GM19240 (cell line): ENCODE measurements around the gene NEUROD2.

Experiments
- DNase-seq: peaks from one replicate; pipeline ENCODE4 v3.0.0; 2011; ENCODE audit warnings: low spot score; ENCODE audit not compliant: insufficient read length

Gene NEUROD2

DNA sequence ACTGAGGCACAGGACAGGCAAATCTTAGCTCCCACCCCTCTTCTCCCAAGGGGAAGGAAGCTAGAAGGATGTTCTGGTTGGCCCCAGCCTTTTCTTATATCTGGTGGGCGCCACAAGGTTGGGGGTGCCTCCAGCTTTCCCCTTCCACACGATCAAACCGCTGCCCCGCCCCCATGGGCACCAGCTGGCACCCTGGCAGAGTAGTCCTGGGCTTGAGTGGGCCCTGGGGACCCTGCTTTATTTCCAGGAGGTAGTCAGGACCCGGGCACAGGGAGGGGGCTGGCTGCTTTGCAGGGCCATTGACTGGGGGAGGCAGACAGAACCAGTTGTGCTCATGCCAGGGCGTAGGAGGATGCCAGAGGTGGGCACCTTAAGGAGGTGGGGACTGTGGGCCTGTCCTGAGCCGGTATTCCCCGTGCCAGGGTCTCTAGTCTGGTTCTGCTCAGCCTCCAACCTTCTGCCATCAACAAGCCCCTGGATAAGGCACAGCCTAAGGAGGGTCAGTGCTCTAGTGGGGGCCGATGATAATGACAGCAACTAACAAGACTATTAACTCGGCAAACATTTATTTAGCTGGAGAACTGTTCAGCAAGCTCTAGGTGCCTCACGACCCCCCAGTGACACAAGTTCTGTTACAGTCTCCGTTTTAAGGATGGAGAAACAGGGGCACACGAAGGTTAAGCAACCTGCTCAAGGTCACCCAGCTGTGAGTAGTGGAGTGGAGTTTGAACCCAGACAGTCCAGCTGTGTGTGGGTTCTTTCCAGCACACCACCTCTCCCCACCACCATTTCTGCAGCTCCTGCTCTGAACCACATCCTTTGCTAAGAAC is 11.5 kb upstream of the NEUROD2 start:
- DNase-seq, result no peak

DNA sequence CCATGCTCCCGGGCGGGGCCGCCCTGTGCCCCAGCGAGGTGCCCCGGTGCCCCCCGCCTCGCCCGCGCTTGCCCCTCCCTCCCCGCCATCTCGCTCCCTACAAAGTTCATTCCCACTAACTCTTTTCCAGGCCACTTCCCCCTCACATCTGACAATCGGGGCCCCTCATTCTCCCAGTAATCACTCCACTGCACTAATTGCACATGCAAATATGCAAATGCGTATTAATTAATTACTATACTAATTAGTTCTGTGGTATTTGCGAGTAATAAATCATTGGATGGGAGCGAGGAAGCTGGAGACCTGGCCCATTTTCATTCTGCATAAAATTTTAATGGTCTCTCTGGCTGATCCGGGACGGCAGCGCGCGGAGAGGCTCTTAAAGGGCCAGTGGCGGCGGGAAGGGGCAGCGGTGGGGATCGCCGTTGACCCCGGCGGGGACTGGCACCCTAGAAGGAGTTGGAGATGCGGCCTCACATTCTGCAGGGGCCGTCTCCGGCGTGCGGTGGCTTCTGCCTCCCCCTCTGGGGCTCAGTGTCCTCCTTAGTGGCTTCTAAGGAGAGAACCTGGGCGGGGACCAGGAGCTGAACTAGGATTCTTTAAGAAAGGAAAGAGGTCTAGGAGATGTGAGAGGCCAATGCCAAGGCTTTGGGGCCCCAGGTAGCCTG is 10.7 kb upstream of the NEUROD2 start:
- DNase-seq, result no peak

GRCh38 chr17:39617446-39618245 is 9.9 kb upstream of the NEUROD2 start:
- no peak for DNase-seq

- DNase-seq, result no peak
These were observed 9.4 kb upstream of the NEUROD2 start for GRCh38 chr17:39617100-39617445.

GRCh38 chr17:39615434-39615833 is 7.7 kb upstream of the NEUROD2 start:
- DNase-seq, result no peak

DNA sequence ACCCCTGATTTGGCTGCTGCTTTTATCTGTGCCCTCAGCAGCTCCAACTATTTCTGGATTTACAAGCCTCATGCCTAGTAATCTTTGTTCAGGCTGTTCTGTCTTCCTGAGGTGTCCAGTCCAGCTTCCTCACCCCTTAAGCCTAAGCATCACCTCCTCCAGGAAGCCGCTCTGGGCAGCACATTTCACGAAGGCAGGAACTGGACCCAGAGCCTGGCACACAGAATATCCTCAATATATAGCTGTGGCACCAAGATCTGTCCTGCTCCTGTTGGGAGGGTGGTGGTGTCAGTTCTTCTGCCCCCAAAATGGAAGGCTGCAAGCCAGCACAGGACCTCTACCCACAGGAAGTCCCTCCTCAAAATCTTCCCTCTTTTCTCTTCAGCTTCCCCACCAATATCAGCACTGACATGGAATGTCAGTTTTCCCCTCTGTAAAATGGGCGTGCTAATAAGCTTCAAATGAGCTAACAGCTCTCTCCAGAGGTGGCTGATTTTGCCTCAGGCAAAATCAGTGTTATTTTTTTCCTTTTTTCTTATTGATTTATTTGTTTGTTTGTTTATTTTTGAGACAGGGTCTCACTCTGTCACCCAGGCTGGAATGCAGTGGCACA is 6.9 kb upstream of the NEUROD2 start:
- no peak for DNase-seq

DNA sequence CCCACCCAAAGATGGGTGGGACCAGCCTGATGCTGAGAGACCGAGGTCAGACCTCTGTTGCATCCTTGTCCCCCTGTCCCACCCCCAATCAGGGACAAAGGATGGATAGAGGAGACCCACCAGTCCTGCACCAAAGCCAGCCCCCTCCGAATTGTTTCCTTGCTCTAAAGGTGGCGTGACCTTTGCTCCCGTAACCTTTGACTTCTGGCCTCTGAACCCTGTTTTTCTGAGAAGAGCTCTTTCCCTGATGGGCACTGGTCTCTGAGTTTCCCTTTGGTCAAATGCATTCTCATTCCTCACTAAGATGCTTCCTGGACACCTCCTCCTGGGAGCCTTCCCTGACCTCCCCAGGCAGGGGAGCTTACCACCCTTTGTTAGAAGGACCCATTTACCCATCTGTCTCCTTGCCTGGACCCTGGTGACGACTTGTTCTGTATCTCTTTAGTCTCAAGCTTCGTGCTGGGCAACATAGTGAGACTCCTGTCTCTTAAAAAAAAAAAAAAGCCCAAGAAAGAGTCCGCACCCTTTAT is 5.3 kb upstream of the NEUROD2 start:
- no peak for DNase-seq

DNA sequence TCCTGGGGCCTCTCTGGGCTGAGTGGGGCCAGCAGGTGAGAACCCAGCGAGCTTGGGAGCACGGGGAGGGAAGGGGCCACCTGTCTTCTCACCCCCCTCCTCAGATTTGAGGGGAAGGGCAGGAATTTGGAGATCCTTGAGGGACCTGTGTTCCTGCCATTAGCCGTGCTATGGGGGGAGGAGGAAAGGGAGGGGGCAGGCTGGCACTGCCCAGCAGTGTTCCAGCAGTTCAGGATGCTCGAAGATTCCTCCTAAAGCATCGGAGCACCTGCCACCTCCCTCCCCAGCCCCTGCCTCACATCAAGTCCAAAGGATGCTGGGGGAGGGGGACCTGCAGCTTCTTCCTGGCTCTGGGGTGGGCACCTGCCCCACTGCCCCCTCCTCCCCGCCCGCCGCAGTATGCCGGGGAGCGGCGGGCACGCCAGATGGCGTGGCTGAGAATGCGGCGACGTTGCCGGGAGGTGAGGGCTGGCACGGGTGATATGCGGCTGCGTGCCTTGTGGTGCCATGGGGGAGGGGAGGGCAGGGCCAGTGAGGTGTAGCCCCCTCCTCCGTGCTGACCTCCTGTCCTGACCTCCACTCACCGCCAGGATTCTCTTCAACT is 4.7 kb upstream of the NEUROD2 start:
- DNase-seq, result no peak

GRCh38 chr17:39611401-39612112 is 3.8 kb upstream of the NEUROD2 start:
- no peak for DNase-seq

DNA sequence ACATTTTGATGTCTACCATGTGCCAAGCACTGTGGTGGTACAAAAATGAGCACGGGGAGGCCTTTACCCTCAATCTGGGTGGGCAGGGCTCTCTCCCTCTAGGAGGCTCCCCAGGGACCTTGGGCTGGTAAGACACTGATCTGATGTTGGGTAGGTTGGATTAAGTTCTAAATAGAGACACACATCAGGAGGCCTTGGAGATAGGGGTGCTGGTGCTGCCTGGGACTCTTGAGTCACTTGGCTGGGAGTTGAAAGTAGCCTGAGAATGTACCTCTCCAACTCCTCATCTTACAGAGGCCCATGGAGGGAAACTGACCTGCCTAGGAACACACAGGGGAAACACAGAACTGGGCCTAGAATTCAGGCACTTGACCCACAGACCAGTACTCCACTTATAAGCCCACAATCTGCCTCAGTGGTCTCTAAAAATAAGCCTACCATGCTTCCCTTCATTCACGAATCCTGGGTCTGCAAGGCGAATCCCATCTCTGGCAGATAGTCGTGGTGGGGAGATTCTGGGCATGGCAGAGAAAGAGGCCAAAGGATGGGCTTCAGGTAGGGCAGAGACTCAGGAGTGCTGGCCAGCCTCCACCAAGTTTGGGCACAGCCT is 1.8 kb upstream of the NEUROD2 start:
- no peak for DNase-seq

DNA sequence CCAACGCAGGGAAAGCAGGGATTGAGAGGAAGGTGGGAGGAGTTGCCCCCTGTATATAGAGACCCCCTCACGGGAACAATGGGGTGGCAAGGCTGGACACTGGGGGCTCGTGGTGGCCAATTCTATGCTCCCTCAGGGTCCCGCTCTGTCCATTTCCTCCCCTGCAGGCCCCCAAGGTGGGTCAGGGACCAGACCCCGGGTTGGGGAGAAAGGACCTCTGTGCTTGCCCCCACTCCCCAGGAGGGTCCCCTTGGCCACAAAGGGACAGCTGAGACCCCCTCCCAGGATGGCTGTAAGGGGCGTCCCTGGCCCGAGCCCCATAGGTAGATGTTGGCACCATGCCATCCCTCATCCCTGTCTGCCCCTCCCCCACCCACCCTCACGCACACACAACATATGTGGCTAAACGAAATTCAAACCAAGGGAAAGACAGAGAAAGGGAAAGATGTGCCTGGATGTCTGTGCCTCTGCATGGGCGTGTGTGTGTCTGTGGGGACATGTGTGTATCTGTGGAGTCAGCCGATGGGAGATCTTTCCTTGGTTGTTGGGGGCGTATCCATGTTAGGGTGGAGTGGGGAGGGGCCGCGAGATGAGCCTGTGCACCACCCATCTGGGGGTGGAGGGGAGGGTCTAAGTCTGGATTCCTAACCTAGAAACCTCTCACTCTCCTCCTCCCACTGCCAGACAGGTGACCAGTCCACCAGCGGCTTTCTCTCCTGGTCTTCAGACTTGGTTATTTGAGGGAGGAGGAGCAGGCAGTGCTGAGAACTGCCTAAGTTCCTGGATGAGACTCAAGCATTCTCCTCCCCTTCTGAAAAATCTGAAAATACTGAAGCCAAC is 642 bp upstream of the NEUROD2 start:
- DNase-seq, result no peak

DNA sequence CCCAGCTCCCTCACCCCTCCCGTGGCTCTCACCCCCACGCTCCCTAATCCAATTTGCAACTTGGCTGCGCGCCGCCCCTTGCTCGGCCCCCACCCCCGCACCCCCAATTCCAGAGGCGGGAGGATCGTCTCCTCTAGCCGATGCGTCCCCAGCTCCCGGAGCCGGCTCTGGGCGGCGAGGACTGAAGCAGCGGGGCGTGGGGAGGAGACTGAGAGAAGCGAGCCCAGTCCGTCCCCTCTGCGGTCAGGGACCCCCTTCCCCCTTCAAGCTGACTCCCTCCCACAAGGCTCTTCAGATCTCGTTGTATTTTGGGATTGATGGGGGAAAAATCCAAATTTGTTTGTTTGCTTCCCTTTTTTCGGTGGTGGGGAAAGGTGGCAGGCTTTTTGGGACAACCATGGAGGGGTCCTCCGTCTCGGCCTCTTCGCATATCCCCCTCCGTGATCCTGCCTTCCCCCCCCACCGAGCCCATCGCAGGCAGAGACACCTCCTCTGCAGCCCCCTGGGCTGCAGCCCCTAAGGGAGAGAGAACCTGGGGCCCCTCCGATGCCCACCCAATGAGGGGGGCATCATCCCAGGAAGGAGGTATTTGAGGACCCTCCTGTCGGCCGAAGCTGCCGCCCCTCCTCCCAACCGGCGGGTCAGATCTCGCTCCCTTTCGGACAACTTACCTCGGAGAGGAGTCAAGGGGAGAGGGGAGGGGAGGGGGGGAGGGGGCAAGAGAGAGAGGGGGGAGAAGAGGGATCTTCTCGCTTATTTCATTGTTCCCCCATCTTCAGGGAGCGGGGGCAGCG is 466 bp downstream of the NEUROD2 start:
- DNase-seq, result no peak

DNA sequence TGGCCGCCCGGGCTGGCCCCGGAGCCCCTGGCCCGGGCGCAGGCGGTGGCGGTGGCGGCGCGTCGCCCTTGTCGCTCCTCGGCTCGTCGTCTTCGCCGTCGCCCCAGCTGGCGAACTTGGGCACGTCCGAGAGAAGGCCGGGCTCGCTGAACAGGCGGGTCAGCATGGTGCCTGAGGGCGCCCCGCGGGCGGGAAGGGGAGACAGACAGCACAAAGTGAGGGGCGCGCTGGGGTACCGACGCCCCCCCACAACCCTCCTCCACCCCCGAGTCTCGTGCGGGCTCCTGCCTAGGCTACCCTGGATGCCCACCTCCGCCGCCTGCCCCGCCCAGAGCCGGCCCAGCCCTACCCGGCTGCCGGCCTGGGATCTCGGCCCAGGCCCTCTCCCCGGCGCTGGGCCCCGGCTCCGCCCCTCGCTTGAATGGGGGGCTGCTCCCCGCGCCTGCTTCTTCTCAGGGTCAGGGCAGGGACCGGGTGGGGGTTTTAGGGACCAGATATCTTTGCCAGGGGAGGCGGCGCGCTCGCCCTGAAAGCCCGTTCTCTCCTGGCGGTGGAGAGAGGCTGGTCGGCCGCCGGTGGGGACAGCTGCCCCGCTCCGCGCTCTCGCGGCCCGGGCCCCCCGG is 1.2 kb downstream of the NEUROD2 start:
- no peak for DNase-seq

DNA sequence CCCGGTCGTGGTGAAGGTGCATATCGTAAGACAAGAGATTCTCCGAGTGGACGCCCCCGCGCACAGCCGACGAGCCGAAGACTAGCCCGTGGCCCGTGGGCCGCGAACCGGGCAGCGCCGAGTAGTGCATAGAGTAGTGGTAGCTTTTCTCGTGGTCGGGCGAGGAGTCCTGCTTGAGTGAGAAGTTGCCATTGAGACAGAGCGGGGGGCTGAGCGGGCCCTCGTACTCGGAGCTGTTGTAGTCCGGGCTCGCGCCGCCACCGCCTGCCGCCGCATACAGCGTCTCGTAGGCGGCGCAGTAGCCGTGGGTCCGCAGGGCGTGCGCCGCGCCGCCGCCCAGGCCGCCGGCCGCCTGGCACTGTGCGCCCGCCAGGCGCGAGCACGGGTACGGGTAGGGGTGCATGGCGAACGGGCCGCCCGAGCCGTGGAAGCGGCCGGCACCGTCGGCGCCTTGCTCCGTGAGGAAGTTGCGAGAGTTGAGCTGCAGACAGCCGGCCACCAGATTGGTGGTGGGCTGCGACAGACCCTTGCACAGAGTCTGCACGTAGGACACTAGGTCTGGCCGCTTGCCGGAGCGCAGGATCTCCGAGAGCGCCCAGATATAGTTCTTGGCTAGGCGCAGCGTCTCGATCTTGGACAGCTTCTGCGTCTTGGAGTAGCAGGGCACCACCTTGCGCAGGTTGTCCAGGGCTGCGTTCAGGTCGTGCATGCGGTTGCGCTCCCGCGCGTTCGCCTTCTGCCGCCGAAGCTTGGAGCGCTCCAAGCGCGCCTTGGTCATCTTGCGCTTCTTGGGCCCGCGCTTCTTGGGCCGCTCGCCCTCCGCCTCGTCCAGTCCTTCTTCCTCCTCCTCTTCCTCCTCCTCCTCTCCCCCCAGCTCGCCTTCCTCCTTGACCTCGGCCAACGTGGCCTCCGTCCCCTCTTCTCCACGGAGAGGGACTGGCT is 2.0 kb downstream of the NEUROD2 start:
- DNase-seq, result no peak

DNA sequence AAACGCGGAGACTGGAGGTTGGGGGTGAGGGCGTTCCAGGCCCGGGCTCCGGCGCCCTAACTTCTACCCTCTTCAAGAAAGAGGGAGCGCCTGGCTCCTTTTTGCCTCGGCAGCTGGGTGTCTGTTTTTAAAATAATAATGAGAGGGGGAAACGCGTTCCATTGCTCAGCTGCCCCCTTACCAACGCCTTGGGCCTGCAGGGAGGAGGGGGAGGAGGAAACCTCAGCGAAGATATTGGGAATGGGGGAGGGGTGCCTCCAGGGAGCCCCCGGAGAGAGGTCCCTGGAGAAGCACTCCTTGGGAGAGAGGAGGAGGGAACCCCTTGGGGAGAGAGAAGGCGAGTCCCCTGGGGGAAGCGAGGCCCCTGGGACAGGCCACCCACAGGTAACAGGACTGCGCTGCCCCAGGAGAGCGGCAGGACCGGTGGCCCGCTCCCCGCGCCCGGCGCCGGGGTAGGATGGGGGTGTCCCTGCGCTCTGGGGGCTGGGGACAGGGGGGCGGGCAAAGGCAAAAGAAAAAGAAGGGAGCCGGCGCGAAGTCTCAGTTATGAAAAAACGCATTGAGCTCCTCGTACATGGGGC is 2.7 kb downstream of the NEUROD2 start:
- no peak for DNase-seq

DNA sequence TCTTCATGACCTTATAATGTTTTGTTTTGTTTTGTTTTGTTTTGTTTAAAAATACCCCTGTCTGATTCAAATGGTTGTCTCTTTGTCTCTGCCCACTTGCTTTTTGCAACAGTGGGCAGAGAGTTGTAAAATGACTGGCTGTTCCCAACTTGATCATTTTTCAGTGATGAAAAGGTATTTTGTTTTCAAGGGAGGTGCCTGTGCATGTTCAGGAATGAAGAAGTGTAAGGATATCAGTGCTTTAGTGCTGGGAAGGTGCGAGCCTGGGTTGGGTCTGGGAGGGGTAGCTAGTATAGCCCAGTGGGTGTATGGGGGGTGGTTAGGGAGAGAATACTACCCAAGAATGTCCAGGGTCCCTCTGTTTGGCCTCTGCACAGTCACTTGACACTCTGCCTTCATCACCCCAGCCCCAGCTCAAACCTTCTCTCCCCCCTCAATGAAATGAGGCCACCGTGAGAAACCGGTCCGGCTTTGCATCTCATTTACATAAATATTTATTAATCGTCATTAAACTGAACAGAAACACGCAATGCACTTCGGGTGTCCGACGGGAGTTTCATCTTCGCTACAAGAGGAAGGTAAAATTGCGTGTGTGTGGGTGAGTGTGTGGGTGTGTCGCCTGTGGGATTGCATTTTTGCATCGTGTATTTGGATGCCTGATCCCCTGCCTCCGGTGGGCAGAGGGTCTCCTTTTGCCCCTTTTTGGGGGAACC is 4.3 kb downstream of the NEUROD2 start:
- DNase-seq, result no peak
